NCI-H2107 treated with DMSO at 0.1 percent for 48 hours (cell line): ENCODE data around the gene POLR3GL.
"Not testable (repeated sequence)": the region's sequence is repeated elsewhere in the genome, so short reads cannot be mapped to it uniquely, and the experiment has no call there.

ENCODE experiments used
- DNase-seq: peaks from one replicate; lab custom pipeline; 2025; ENCODE audit not compliant: unreplicated experiment; lab: John Stamatoyannopoulos, UW

POLR3GL gene, protein sequence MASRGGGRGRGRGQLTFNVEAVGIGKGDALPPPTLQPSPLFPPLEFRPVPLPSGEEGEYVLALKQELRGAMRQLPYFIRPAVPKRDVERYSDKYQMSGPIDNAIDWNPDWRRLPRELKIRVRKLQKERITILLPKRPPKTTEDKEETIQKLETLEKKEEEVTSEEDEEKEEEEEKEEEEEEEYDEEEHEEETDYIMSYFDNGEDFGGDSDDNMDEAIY

DNA sequence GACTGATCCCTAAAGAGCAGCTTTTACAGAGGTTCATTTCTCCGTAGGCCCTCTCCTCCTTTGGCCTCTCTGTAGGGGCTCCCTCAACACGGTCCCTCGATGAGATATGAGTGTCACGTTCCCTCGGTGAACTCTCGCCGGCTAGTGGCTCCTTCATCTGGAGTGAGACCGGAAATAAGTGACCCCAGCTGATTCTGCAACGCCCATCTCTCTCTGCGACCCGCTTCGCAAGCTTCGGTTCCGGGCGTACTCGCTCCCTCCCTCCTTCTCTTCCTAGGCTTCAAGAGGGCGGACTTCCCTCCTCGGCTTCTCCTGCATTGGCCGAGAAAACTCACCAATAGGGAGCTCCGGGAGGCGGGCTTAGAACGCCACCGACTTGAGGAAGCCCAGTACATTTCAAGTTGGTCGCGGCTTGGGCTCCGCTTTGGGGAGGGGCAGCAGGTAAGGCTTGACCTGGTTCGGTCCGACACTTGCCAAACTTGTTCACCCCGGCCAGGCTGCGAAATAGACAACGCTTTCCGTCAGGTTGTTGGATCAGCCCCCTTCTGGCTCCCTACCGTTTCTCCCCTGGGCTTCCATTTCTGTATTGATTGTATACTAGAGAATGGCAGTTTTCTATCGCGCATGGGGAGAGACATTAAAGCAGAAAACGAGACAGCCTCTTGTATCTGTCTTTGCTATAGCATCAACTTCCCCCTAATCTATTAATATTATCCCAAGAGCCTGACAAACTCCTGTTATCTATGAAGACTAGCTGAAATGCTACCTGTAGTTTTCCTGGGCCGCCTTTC, at the start of gene POLR3GL, which contains the start of gene ANKRD34A:
TSS of gene POLR3GL (plus strand) at position 363 of the 791 bp plus-strand sequence. CDS start 10,176 bp downstream, outside the sequence.
TSS of gene ANKRD34A (minus strand) at position 248 of the 791 bp plus-strand sequence. CDS start 2,816 bp downstream, outside the sequence.
- DNase-seq: peak; percentile 85

GRCh38 chr1:145916745-145917144, 47.7 kb upstream of the POLR3GL start:
- no peak for DNase-seq

GRCh38 chr1:145917595-145917994, 46.9 kb upstream of the POLR3GL start:
- no peak for DNase-seq

- peak; percentile 87 for DNase-seq
Observed at GRCh38 chr1:145918144-145918991, 46.1 kb upstream of the POLR3GL start, which contains the start of gene PEX11B. Gene PEX11B, minus strand, starts transcription at chr1:145918717. Its CDS starts 29 bp downstream, at chr1:145918688.

DNA sequence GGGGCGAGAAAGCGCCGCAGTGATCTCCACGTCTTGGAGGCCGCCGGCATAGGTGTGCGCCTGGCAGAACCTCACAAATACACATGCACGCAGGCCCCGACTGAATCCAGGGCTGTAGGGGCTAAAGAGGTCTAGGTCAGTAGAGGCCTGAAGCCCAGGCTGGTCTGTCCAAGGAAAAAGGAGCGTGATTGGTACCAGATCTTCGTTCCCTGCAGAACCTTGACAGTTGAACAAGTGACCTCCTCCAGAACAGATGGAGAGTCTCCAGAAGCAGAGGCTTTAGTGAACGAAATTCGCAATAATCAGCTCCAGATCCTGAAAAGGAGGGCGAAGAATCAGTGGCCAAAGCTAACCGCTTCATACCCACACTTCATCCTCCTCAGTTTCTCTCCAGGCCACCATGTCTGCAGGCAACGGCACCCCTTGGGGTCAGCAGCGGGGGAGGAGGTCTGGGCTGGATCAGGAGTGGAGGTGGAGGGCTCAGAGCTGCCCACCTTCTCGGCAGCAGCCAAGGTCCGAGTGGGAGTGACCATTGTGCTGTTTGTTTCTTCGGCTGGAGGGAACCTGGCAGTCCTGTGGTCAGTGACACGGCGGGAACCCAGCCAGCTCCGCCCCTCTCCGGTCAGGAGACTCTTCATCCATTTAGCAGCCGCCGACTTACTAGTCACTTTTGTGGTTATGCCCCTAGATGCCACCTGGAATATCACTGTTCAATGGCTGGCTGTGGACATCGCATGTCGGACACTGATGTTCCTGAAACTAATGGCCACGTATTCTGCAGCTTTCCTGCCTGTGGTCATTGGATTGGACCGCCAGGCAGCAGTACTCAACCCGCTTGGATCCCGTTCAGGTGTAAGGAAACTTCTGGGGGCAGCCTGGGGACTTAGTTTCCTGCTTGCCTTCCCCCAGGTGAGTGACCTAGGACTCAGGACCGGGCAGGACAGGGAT, 45.2 kb upstream of the POLR3GL start:
- peak; percentile 22 for DNase-seq

GRCh38 chr1:145920297-145920696, 44.2 kb upstream of the POLR3GL start:
- DNase-seq: not testable (repeated sequence)

- no peak for DNase-seq
Observed at GRCh38 chr1:145922266-145922665, 42.2 kb upstream of the POLR3GL start.

DNA sequence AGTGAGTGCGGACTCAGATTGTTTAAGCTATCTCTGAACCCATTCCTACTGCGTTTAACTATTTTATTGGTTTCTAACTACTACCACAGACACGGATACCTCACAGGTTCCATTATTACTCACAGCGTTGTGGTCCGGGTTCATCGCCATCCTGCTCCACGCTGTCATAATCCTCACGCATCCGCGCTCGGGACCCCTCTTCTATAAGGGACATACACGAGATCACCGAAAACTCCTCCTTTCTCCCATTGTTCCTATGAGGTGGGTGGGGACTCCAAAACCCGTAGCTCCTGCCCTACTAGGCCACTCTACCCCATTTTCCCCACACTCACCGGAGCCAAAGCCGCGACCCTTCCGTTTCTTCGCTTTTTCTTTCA, 37.8 kb upstream of the POLR3GL start:
- no peak for DNase-seq

DNA sequence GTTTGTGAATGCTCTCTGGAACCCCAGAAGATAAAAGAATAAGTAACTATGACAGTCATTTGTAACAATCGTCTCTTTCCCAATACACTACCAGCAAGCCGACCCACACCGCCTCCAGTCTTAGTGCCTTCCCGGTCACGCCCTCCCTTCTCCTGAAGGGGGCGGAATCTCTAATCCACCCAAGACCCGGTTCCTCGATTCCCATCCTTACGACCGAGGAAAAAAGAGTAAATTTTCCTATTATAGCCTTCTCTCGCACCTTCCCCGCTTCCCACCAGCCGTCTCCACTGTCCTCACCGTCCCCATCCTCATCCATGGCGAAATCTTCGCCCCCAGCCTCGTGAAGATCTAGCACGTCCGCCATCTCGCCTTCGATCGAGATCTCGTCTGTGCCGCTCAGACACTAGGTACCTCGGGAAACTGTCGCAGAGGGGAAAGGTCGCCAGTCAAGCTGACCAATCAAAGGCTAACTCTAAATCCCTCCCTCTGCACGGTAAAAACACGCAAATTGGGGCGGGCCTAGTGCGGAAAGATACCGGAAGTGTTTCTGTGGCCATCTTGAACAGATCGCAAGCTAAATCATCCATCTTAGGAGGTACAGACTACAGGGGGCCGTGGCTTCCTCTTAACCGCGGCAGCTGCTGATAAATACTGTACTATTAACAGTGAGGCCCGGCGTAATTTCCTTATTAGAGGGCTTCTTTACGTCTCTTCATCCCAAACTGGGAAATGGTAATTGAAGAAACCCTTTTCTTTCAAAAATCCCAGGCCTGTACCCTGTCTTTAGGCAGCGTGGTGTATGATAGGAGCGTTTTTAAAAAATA, 37.2 kb upstream of the POLR3GL start, which contains the start of gene RBM8A:
TSS of gene RBM8A (minus strand) at position 422 of the 824 bp plus-strand sequence. CDS start at position 364, 58 bp downstream.
- peak; percentile 100 for DNase-seq

DNA sequence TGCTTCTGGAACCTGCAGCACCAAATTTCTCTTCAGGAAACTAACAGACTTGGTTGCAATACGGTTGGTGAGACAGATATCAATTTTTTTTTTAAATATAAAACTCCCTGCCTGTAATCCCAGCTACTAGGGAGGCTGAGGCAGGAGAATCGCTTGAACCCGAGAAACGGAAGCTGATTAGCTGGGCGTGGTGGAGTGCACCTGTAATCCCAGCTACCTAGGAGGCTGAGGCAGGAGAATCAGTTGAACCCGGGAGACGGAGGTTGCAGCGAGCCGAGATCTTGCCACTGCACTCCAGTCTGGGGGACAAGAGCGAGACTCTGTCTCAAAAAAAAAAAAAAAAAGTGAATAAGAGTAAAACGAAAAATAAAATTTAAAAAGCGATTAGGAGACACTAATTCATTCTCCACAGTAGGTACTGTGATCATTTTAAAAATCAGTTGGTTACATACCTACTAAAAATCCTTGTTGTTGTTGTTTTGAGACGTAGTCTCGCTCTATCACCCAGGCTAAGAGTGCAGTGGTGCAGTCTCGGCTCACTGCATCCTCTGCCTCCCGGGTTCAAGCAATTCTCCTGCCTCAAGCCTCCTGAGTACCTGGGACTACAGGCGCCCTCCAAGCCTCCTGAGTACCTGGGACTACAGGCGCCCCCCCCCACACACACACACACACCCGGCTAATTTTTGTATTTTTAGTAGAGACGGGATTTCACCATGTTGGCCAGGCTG, 36.4 kb upstream of the POLR3GL start:
- no peak for DNase-seq

DNA sequence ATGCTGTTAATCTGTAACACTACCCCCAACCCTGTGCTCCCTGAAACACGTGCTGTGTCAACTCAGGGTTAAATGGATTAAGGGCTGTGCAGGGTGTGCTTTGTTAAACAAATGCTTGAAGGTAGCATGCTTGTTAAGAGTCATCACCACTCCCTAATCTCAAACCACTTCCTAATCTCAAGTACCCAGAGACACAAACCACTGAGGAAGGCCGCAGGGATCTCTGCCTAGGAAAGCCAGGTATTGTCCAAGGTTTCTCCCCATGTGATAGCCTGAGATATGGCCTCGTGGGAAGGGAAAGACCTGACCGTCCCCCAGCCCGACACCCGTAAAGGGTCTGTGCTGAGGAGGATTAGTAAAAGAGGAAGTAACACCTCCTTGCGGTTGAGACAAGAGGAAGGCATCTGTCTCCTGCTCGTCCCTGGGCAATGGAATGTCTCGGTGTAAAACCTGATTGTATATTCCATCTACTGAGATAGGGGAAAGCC, 31.9 kb upstream of the POLR3GL start:
- not testable (repeated sequence) for DNase-seq

DNA sequence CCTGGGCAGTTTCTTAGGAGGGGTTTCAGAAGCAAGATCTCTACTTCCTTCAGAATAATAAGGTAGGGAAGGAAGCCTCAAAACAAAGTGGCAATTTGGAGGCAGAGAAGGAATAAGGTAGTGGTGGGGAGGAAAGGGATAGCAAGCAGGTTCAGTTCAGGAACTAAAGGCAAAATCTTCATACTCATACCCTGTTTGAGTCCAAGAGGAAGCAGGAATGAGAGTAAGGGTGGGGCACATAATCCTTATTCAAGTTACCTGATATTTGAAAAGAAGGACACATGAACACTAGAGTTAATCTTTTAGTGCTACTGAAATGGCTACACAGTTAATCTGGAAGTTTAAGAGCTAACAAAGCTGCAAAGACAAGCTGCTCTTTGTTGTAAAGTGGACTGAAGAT, 28.8 kb upstream of the POLR3GL start:
- DNase-seq: no peak

- DNase-seq: no peak
Observed at GRCh38 chr1:145936247-145936646, 28.2 kb upstream of the POLR3GL start.

- DNase-seq: no peak
Observed at GRCh38 chr1:145937436-145937835, 27.1 kb upstream of the POLR3GL start.

- no peak for DNase-seq
Observed at GRCh38 chr1:145942405-145942804, 22.1 kb upstream of the POLR3GL start.

GRCh38 chr1:145942871-145943270, 21.6 kb upstream of the POLR3GL start:
- no peak for DNase-seq

GRCh38 chr1:145944532-145944931, 20.0 kb upstream of the POLR3GL start:
- no peak for DNase-seq

DNA sequence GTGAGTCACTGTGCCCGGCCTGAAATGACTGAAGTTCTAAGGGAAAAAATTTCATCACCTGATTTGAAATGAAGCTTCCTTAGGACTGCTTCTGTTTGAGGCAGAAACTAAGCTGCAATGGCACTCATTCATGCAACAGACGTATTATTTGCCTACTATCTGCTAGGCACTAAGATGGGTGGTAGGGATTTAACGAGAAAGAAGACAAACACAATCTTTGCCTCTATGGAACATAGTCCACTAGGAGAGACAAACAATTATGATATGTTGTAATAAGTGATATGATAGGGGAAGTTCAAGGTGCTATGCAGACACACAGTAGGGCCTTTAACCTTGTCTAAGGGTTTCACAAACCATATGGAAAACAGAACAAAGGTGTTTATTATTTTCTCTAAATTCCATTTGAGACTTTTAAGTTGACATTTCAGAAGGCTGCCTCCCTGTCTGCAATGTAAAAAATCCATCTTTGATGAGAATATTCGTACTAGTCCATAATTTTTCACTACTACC, 18.0 kb upstream of the POLR3GL start:
- no peak for DNase-seq
